ENCODE results near the gene ZFP64. TPM values are rescaled to one million over a fixed set of nuclear protein-coding genes. Genes with fewer than 3 reads are reported as not detected.

Gene ZFP64
- total RNA-seq, 2 experiments from 2014 or later, result 11.6 to 14.2 TPM

GRCh38 chr20:52103913-52104545, 87.5 kb downstream of the ZFP64 start:
- Mint-ChIP-seq H3K9me3 (no peaks in the 10 kb centered on the region), H3K4me1 (ENCODE audit: low read depth) (peaks cover 20% of the 10 kb centered on the region), H3K27me3 (peaks cover 37% of the 10 kb centered on the region), H3K4me3 (peak overlapping the region; percentile 67), H3K27ac (no peak overlapping the region), H3K36me3 (ENCODE audit: low read depth) (no peaks in the 10 kb centered on the region)
- no peak for TF ChIP-seq CTCF (IDR thresholded peaks at IDR 0.05)
- ChIA-PET CTCF (interaction anchor here (0.9 to 1.5 kb wide), 5 partner anchors 20 to 480 kb away, joined by 3 to 7 read pairs (median 3); no protein-coding TSS in a partner anchor), POLR2A (interaction anchor here (0.8 kb wide), 1 partner anchor 88 kb away, joined by 3 read pairs; the partner anchor contains the start of gene ZFP64)
- intact Hi-C loops (cut with micrococcal nuclease), result no loop called here
- DNase-seq (peak; percentile 50), ATAC-seq (peak; percentile 38)

GRCh38 chr20:52103335-52103912, 88.2 kb downstream of the ZFP64 start:
- peak; percentile 40 for ATAC-seq

GRCh38 chr20:52102559-52102958, 89.0 kb downstream of the ZFP64 start:
- ATAC-seq, result no peak
- intact Hi-C loops (cut with micrococcal nuclease), result no loop called here
- ChIA-PET POLR2A (no interaction called here), CTCF (interaction anchor here (1.3 to 1.5 kb wide), 3 partner anchors 24 to 478 kb away, joined by 3 to 7 read pairs (median 3); no protein-coding TSS in a partner anchor)
- peaks cover 20% of the 10 kb centered on the region for H3K4me1 Mint-ChIP-seq (ENCODE audit: low read depth)
- no peaks in the 10 kb centered on the region for H3K36me3 Mint-ChIP-seq (ENCODE audit: low read depth)
- no peak for DNase-seq
- TF ChIP-seq CTCF (IDR thresholded peaks at IDR 0.05), result no peak
- H3K9me3 Mint-ChIP-seq, result no peaks in the 10 kb centered on the region
- peaks cover 37% of the 10 kb centered on the region for H3K27me3 Mint-ChIP-seq
- no peak overlapping the region for H3K4me3 Mint-ChIP-seq
- no peak overlapping the region for H3K27ac Mint-ChIP-seq

More at GRCh38 chr20:52103335-52103912, 88.2 kb downstream of the ZFP64 start:
- no peak overlapping the region for H3K27ac Mint-ChIP-seq
- H3K9me3 Mint-ChIP-seq, result no peaks in the 10 kb centered on the region
- ChIA-PET CTCF (interaction anchor here (0.9 to 1.5 kb wide), 5 partner anchors 19 to 479 kb away, joined by 3 to 7 read pairs (median 3); no protein-coding TSS in a partner anchor), POLR2A (interaction anchor here (0.8 kb wide), 1 partner anchor 88 kb away, joined by 3 read pairs; the partner anchor contains the start of gene ZFP64)
- peaks cover 37% of the 10 kb centered on the region for H3K27me3 Mint-ChIP-seq
- intact Hi-C loops (cut with micrococcal nuclease), result no loop called here
- H3K4me3 Mint-ChIP-seq, result peak overlapping the region; percentile 67
- no peak for TF ChIP-seq CTCF (IDR thresholded peaks at IDR 0.05)
- H3K4me1 Mint-ChIP-seq (ENCODE audit: low read depth), result peaks cover 20% of the 10 kb centered on the region
- DNase-seq, result peak; percentile 41
- H3K36me3 Mint-ChIP-seq (ENCODE audit: low read depth), result no peaks in the 10 kb centered on the region

GRCh38 chr20:52102126-52102525, 89.5 kb downstream of the ZFP64 start:
- H3K27me3 Mint-ChIP-seq, result peaks cover 34% of the 10 kb centered on the region
- ChIA-PET POLR2A (no interaction called here), CTCF (interaction anchor here (1.0 kb wide), 1 partner anchor 27 kb away, joined by 3 read pairs; no protein-coding TSS in a partner anchor)

More at GRCh38 chr20:52102126-52102525, 89.5 kb downstream of the ZFP64 start:
- ATAC-seq (no peak), DNase-seq (no peak)
- intact Hi-C loops (cut with micrococcal nuclease), result no loop called here
- H3K9me3 Mint-ChIP-seq, result no peaks in the 10 kb centered on the region
- peaks cover 20% of the 10 kb centered on the region for H3K4me1 Mint-ChIP-seq (ENCODE audit: low read depth)
- no peak overlapping the region for H3K4me3 Mint-ChIP-seq
- H3K36me3 Mint-ChIP-seq (ENCODE audit: low read depth), result no peaks in the 10 kb centered on the region
- no peak overlapping the region for H3K27ac Mint-ChIP-seq
- TF ChIP-seq CTCF (IDR thresholded peaks at IDR 0.05), result no peak

All from activated CD8-positive, alpha-beta T cell treated with anti-CD3 and anti-CD28 coated beads for 36 hours (primary cell).